ENCODE results near the gene SIDT1. TPM values are rescaled to one million over a fixed set of nuclear protein-coding genes. Genes with fewer than 3 reads are reported as not detected.

SIDT1 gene
- total and polyA plus RNA-seq, 4 donors: 1.0 to 16.3 (median 4.6) TPM

GRCh38 chr3:113614402-113614801 lies 82.0 kb downstream of the SIDT1 start:
- H3K36me3 ChIP-seq (ENCODE audit: control insufficient read depth in 4 of 4, insufficient read depth in 4 of 4, low read length in 4 of 4): peaks cover 0 to 1% (median 0%) of the 10 kb centered on the region in 4 donors
- H3K9me3 ChIP-seq (ENCODE audit: control insufficient read depth in 4 of 4, insufficient read depth in 3 of 4, low read length in 3 of 4): no peaks in the 10 kb centered on the region
- ATAC-seq (ENCODE audit: insufficient read depth, low FRiP score) (no peak), DNase-seq (peak in 2 of 3 donors; percentile 16 to 38)
- WGBS, 2 donors: 25 to 41% methylated on average over 5 of the region's 5 CpGs
- no peak for TF ChIP-seq CTCF (IDR thresholded peaks at IDR 0.05; ENCODE audit: control extremely low read depth, extremely low read depth)
- no peaks in the 10 kb centered on the region for H3K27me3 ChIP-seq (ENCODE audit: control insufficient read depth in 3 of 3, insufficient read depth in 3 of 3, low read length in 2 of 3)
- H3K9ac ChIP-seq (ENCODE audit: insufficient read depth in 1 of 2, low read length in 2 of 2): no peak overlapping the region
- no peak overlapping the region for H3K27ac ChIP-seq (ENCODE audit: low read depth in 1 of 2, low read length in 1 of 2)
- peaks cover 0 to 9% (median 0%) of the 10 kb centered on the region in 5 donors for H3K4me1 ChIP-seq (ENCODE audit: control insufficient read depth in 5 of 5, insufficient read depth in 5 of 5, low read length in 5 of 5)
- no peak overlapping the region for H3K4me3 ChIP-seq

GRCh38 chr3:113615976-113616375 lies 83.6 kb downstream of the SIDT1 start:
- WGBS, 2 donors: 74 to 82% methylated on average over 4 of the region's 4 CpGs
- TF ChIP-seq CTCF (IDR thresholded peaks at IDR 0.05; ENCODE audit: control extremely low read depth, extremely low read depth): no peak
- Histone ChIP-seq H3K36me3 (ENCODE audit: control insufficient read depth in 4 of 4, insufficient read depth in 4 of 4, low read length in 4 of 4) (no peaks in the 10 kb centered on the region), H3K4me1 (ENCODE audit: control insufficient read depth in 5 of 5, insufficient read depth in 5 of 5, low read length in 5 of 5) (peaks cover 0 to 9% (median 0%) of the 10 kb centered on the region in 5 donors), H3K9ac (ENCODE audit: insufficient read depth in 1 of 2, low read length in 2 of 2) (no peak overlapping the region), H3K27me3 (ENCODE audit: control insufficient read depth in 3 of 3, insufficient read depth in 3 of 3, low read length in 2 of 3) (no peaks in the 10 kb centered on the region), H3K27ac (ENCODE audit: low read depth in 1 of 2, low read length in 1 of 2) (no peak overlapping the region), H3K9me3 (ENCODE audit: control insufficient read depth in 4 of 4, insufficient read depth in 3 of 4, low read length in 3 of 4) (no peaks in the 10 kb centered on the region), H3K4me3 (no peak overlapping the region)
- ATAC-seq (ENCODE audit: insufficient read depth, low FRiP score): no peak
- DNase-seq: peak; percentile 56 to 83 (median 79)

- Histone ChIP-seq H3K4me3 (no peak overlapping the region), H3K27me3 (ENCODE audit: control insufficient read depth in 3 of 3, insufficient read depth in 3 of 3, low read length in 2 of 3) (peaks cover 0 to 3% (median 0%) of the 10 kb centered on the region in 3 donors), H3K9me3 (ENCODE audit: control insufficient read depth in 4 of 4, insufficient read depth in 3 of 4, low read length in 3 of 4) (no peaks in the 10 kb centered on the region), H3K27ac (ENCODE audit: low read depth in 1 of 2, low read length in 1 of 2) (no peak overlapping the region), H3K9ac (ENCODE audit: insufficient read depth in 1 of 2, low read length in 2 of 2) (no peak overlapping the region), H3K4me1 (ENCODE audit: control insufficient read depth in 5 of 5, insufficient read depth in 5 of 5, low read length in 5 of 5) (peaks cover 0 to 9% (median 0%) of the 10 kb centered on the region in 5 donors), H3K36me3 (ENCODE audit: control insufficient read depth in 4 of 4, insufficient read depth in 4 of 4, low read length in 4 of 4) (no peaks in the 10 kb centered on the region)
- no peak for ATAC-seq (ENCODE audit: insufficient read depth, low FRiP score)
- WGBS, 2 donors: 92 to 93% methylated on average over 2 of the region's 2 CpGs
- no peak for DNase-seq
- TF ChIP-seq CTCF (IDR thresholded peaks at IDR 0.05; ENCODE audit: control extremely low read depth, extremely low read depth): no peak
Measured at GRCh38 chr3:113617726-113618125, 85.4 kb downstream of the SIDT1 start.

GRCh38 chr3:113620091-113620490 lies 87.7 kb downstream of the SIDT1 start:
- no peak for ATAC-seq (ENCODE audit: insufficient read depth, low FRiP score)
- H3K4me3 ChIP-seq: no peak overlapping the region
- no peaks in the 10 kb centered on the region for H3K36me3 ChIP-seq (ENCODE audit: control insufficient read depth in 4 of 4, insufficient read depth in 4 of 4, low read length in 4 of 4)

More at GRCh38 chr3:113620091-113620490, 87.7 kb downstream of the SIDT1 start:
- no peaks in the 10 kb centered on the region for H3K9me3 ChIP-seq (ENCODE audit: control insufficient read depth in 4 of 4, insufficient read depth in 3 of 4, low read length in 3 of 4)
- H3K27ac ChIP-seq (ENCODE audit: low read depth in 1 of 2, low read length in 1 of 2): no peak overlapping the region
- no peak for DNase-seq
- H3K4me1 ChIP-seq (ENCODE audit: control insufficient read depth in 5 of 5, insufficient read depth in 5 of 5, low read length in 5 of 5): peaks cover 0 to 9% (median 0%) of the 10 kb centered on the region in 5 donors
- no peak overlapping the region for H3K9ac ChIP-seq (ENCODE audit: insufficient read depth in 1 of 2, low read length in 2 of 2)
- TF ChIP-seq CTCF (IDR thresholded peaks at IDR 0.05; ENCODE audit: control extremely low read depth, extremely low read depth): no peak
- H3K27me3 ChIP-seq (ENCODE audit: control insufficient read depth in 3 of 3, insufficient read depth in 3 of 3, low read length in 2 of 3): peaks cover 0 to 9% (median 2%) of the 10 kb centered on the region in 3 donors
